ENCODE measurements around the gene CCDC27. TPM values are rescaled to one million over a fixed set of nuclear protein-coding genes. Genes with fewer than 3 reads are reported as not detected.

CCDC27 gene
- polyA plus RNA-seq, 3 donors = not detected

GRCh38 chr1:3775490-3776230 is 23.4 kb downstream of the CCDC27 start:
- Mint-ChIP-seq H3K27ac (no peak overlapping the region), H3K4me1 (peaks cover 20% of the 10 kb centered on the region), H3K36me3 (peaks cover 16 to 23% of the 10 kb centered on the region in 2 donors), H3K27me3 (ENCODE audit: low read depth in 3 of 3) (peaks cover 11 to 32% (median 20%) of the 10 kb centered on the region in 3 donors), H3K4me3 (peak overlapping the region in 1 of 2 donors; percentile 59), H3K9me3 (peaks cover 0 to 3% (median 0%) of the 10 kb centered on the region in 7 donors)
- 38% methylated on average over 24 of the region's 27 CpGs for WGBS (ENCODE audit: insufficient coverage)
- no peak overlapping the region for H3K27ac ChIP-seq (ENCODE audit: low read depth in 1 of 2, low read length in 2 of 2)
- no peaks in the 10 kb centered on the region for H3K79me2 ChIP-seq (ENCODE audit: insufficient read depth, low read length)
- peaks cover 0 to 21% of the 10 kb centered on the region in 2 donors for H3K27me3 ChIP-seq (ENCODE audit: control insufficient read depth in 2 of 2, insufficient read depth in 2 of 2, low read length in 2 of 2)
- H2AFZ ChIP-seq (ENCODE audit: insufficient read depth, low read depth, low read length, poor library complexity, severe bottlenecking) = peak overlapping the region; percentile 41
- intact Hi-C loops (cut with micrococcal nuclease) = loop anchor here in 1 of 2 donors (10.0 kb wide), 2 partner anchors 129 to 151 kb away; partner anchors contain the start of genes C1orf174 and TPRG1L
- no peaks in the 10 kb centered on the region for H3K9me3 ChIP-seq (replicated peaks in 1 of 2; ENCODE audit: control insufficient read depth in 1 of 2, insufficient read depth in 1 of 2, low read length in 2 of 2)
- peaks cover 21 to 23% of the 10 kb centered on the region in 2 donors for H3K36me3 ChIP-seq (replicated peaks in 1 of 2; ENCODE audit: control insufficient read depth in 1 of 2, insufficient read depth in 2 of 2, low read length in 2 of 2)
- DNase-seq = peak; percentile 41 to 43 (median 41)
- peak overlapping the region in 1 of 3 experiments; percentile 28 for H3K4me3 ChIP-seq (replicated peaks in 1 of 3; ENCODE audit: low read depth in 2 of 3, low read length in 3 of 3)
- peak; percentile 12 for TF ChIP-seq CTCF (IDR thresholded peaks at IDR 0.05)
- H3K9ac ChIP-seq (ENCODE audit: insufficient read depth, low read length, poor library complexity, severe bottlenecking) = no peak overlapping the region
- H4K20me1 ChIP-seq (ENCODE audit: insufficient read depth, low read length) = peaks cover 6% of the 10 kb centered on the region
- peak overlapping the region; percentile 62 for H3K4me2 ChIP-seq (replicated peaks; ENCODE audit: extremely low read depth, low read length, poor library complexity, severe bottlenecking)
- H3K4me1 ChIP-seq (ENCODE audit: control insufficient read depth in 1 of 2, insufficient read depth in 2 of 2, low read length in 2 of 2) = peaks cover 19 to 32% of the 10 kb centered on the region in 2 donors

GRCh38 chr1:3776231-3776961 is 24.1 kb downstream of the CCDC27 start:
- no peak for DNase-seq
- no peaks in the 10 kb centered on the region for H3K9me3 ChIP-seq (replicated peaks in 1 of 2; ENCODE audit: control insufficient read depth in 1 of 2, insufficient read depth in 1 of 2, low read length in 2 of 2)
- WGBS (ENCODE audit: insufficient coverage) = 87% methylated on average over 15 of the region's 21 CpGs
- Mint-ChIP-seq H3K27ac (peak overlapping the region in 1 of 7 donors; percentile 83), H3K36me3 (peaks cover 24 to 31% of the 10 kb centered on the region in 2 donors), H3K9me3 (peaks cover 0 to 3% (median 0%) of the 10 kb centered on the region in 7 donors), H3K4me1 (peaks cover 20% of the 10 kb centered on the region), H3K27me3 (ENCODE audit: low read depth in 3 of 3) (peaks cover 5 to 25% (median 12%) of the 10 kb centered on the region in 3 donors), H3K4me3 (no peak overlapping the region)
- H3K4me3 ChIP-seq (replicated peaks in 1 of 3; ENCODE audit: low read depth in 2 of 3, low read length in 3 of 3) = no peak overlapping the region
- H4K20me1 ChIP-seq (ENCODE audit: insufficient read depth, low read length) = peaks cover 6% of the 10 kb centered on the region
- no peak for TF ChIP-seq CTCF (IDR thresholded peaks at IDR 0.05)
- peaks cover 0 to 14% of the 10 kb centered on the region in 2 donors for H3K27me3 ChIP-seq (ENCODE audit: control insufficient read depth in 2 of 2, insufficient read depth in 2 of 2, low read length in 2 of 2)
- H3K27ac ChIP-seq (ENCODE audit: low read depth in 1 of 2, low read length in 2 of 2) = no peak overlapping the region
- H3K36me3 ChIP-seq (replicated peaks in 1 of 2; ENCODE audit: control insufficient read depth in 1 of 2, insufficient read depth in 2 of 2, low read length in 2 of 2) = peaks cover 28 to 30% of the 10 kb centered on the region in 2 donors
- intact Hi-C loops (cut with micrococcal nuclease) = loop anchor here in 1 of 2 donors (10.0 kb wide), 2 partner anchors 128 to 152 kb away; partner anchors contain the start of genes C1orf174 and TPRG1L
- no peak overlapping the region for H2AFZ ChIP-seq (ENCODE audit: insufficient read depth, low read depth, low read length, poor library complexity, severe bottlenecking)
- no peaks in the 10 kb centered on the region for H3K79me2 ChIP-seq (ENCODE audit: insufficient read depth, low read length)
- H3K4me2 ChIP-seq (replicated peaks; ENCODE audit: extremely low read depth, low read length, poor library complexity, severe bottlenecking) = no peak overlapping the region
- H3K9ac ChIP-seq (ENCODE audit: insufficient read depth, low read length, poor library complexity, severe bottlenecking) = no peak overlapping the region
- peaks cover 19 to 32% of the 10 kb centered on the region in 2 donors for H3K4me1 ChIP-seq (ENCODE audit: control insufficient read depth in 1 of 2, insufficient read depth in 2 of 2, low read length in 2 of 2)
